ENCODE measurements around the gene PIGO. TPM values are rescaled to one million over a fixed set of nuclear protein-coding genes. Genes with fewer than 3 reads are reported as not detected.
A peak's percentile ranks its signal among the peaks of the same experiment; 100 is the strongest.

PIGO gene
- total and polyA plus RNA-seq, 10 of the 15 experiments (the other 5 are each of a cell fraction or from before 2014, with no cell fraction given) = 8.2 to 23.3 (median 18.4) TPM

GRCh38 chr9:35072461-35073278, 23.7 kb downstream of the PIGO start, which contains the start of gene VCP (continued):
- TF ChIP-seq ZBTB11 (CRISPR knock-in tag; IDR thresholded peaks at IDR 0.05) (no peak), GABPA (IDR thresholded peaks at IDR 0.05; ENCODE audit: low read depth) (no peak; the same call in 1 of the 2 replicates), POLR2A (IDR thresholded peaks at IDR 0.05; ENCODE audit: low read depth, low read length) (peak; percentile 98), USF1 (IDR thresholded peaks at IDR 0.05; ENCODE audit: borderline replicate concordance, extremely low read length, insufficient read depth, low read depth, low read length) (no peak), REST (IDR thresholded peaks at IDR 0.05; ENCODE audit: low read depth, low read length) (no peak), CTCF (IDR thresholded peaks at IDR 0.05 in 2 of 3, conservative IDR thresholded peaks at IDR 0.05 in 1 of 3; ENCODE audit: control insufficient read depth in 2 of 3, extremely low read depth in 1 of 3, insufficient read depth in 1 of 3, low read depth in 3 of 3, low read length in 3 of 3) (0 out of 6 replicates have a peak, but pooled peaks of 1 of the 3 experiments have one; percentile 10), KLF5 (IDR thresholded peaks at IDR 0.05; ENCODE audit: partially characterized antibody) (no peak), IKZF2 (IDR thresholded peaks at IDR 0.05) (peak; percentile 37 to 39; a peak in 2 of 4 replicates), RCOR1 (conservative IDR thresholded peaks at IDR 0.05; ENCODE audit: low read depth, low read length) (no peak), PAX5 (IDR thresholded peaks at IDR 0.05; ENCODE audit: borderline replicate concordance, low read depth, low read length) (no peak), CUX1 (IDR thresholded peaks at IDR 0.05; ENCODE audit: insufficient replicate concordance, low read depth, low read length) (peak; percentile 64)
